CD14-positive monocyte (primary cell): ENCODE results near the gene C5orf22. TPM values are rescaled to one million over a fixed set of nuclear protein-coding genes. Genes with fewer than 3 reads are reported as not detected.

Experiments used
- DNase-seq, 3 donors: peaks; one replicate each; pipeline ENCODE4 v3.0.0-alpha.2; 2011 to 2022
- H2AFZ ChIP-seq: 2 replicates; pipeline ENCODE4 v1.6.0; 2012; ENCODE audit warnings: mild to moderate bottlenecking, low read depth, low read length, inconsistent platforms; ENCODE audit not compliant: insufficient read depth, poor library complexity, severe bottlenecking
- H3K27ac ChIP-seq, 2 donors: 1 replicate in 1 of 2; 2 replicates in 1 of 2; pipeline ENCODE4 v1.5.1; 2012 to 2013; ENCODE audit warnings: low read length in 2 of 2, control low read depth in 1 of 2, inconsistent platforms in 1 of 2, low read depth in 1 of 2, mild to moderate bottlenecking in 1 of 2
- H3K27me3 ChIP-seq, 2 donors: one replicate each; pipeline versions ENCODE4 v1.6.0 to v1.6.1; 2011 to 2013; ENCODE audit warnings: low read length in 2 of 2; ENCODE audit not compliant: control insufficient read depth in 2 of 2, insufficient read depth in 2 of 2
- H3K36me3 ChIP-seq, 2 donors: replicated peaks in 1 of 2; 1 replicate in 1 of 2; 2 replicates in 1 of 2; pipeline versions ENCODE4 v1.5.1 to v1.6.1; 2012 to 2013; ENCODE audit warnings: low read length in 2 of 2, control low read depth in 1 of 2, inconsistent platforms in 1 of 2, mild to moderate bottlenecking in 1 of 2; ENCODE audit not compliant: insufficient read depth in 2 of 2, control insufficient read depth in 1 of 2
- H3K4me1 ChIP-seq, 2 donors: 1 replicate in 1 of 2; 2 replicates in 1 of 2; pipeline versions ENCODE4 v1.5.1 to v1.6.1; 2012 to 2013; ENCODE audit warnings: low read length in 2 of 2, control low read depth in 1 of 2, inconsistent platforms in 1 of 2, mild to moderate bottlenecking in 1 of 2, moderate library complexity in 1 of 2; ENCODE audit not compliant: insufficient read depth in 2 of 2, control insufficient read depth in 1 of 2
- H3K4me2 ChIP-seq: replicated peaks from 2 replicates; pipeline ENCODE3; 2012; ENCODE audit warnings: low read length, moderate library complexity, mild to moderate bottlenecking; ENCODE audit not compliant: poor library complexity, severe bottlenecking; ENCODE audit errors: extremely low read depth
- H3K4me3 ChIP-seq, 3 experiments: fragments of 200-600 bp in 1 of 3; sonication (generic) in 1 of 3; replicated peaks in 1 of 3; 1 replicate in 2 of 3; 2 replicates in 1 of 3; pipeline ENCODE4 v1.5.1; 2011 to 2013; ENCODE audit warnings: low read length in 3 of 3, mild to moderate bottlenecking in 3 of 3, control low read depth in 2 of 3, low read depth in 2 of 3, inconsistent platforms in 1 of 3, moderate library complexity in 1 of 3
- H3K79me2 ChIP-seq: 2 replicates; pipeline ENCODE4 v1.6.0; 2012; ENCODE audit warnings: mild to moderate bottlenecking, control low read depth, inconsistent platforms, low read length, moderate library complexity; ENCODE audit not compliant: insufficient read depth
- H3K9ac ChIP-seq: 2 replicates; pipeline ENCODE4 v1.6.0; 2017; ENCODE audit warnings: low read length, mild to moderate bottlenecking; ENCODE audit not compliant: insufficient read depth, poor library complexity, severe bottlenecking
- H3K9me3 ChIP-seq, 2 donors: replicated peaks in 1 of 2; 1 replicate in 1 of 2; 2 replicates in 1 of 2; pipeline versions ENCODE4 v1.5.1 to v1.6.1; 2012 to 2013; ENCODE audit warnings: low read length in 2 of 2, control low read depth in 1 of 2; ENCODE audit not compliant: control insufficient read depth in 1 of 2, insufficient read depth in 1 of 2
- H4K20me1 ChIP-seq: 2 replicates; pipeline ENCODE4 v1.6.0; 2012; ENCODE audit warnings: mild to moderate bottlenecking, low read length, control low read depth, moderate library complexity; ENCODE audit not compliant: insufficient read depth
- H3K27ac Mint-ChIP-seq, 7 donors: one replicate each; pipeline ENCODE4 v1.8.0; 2020; ENCODE audit warnings: mild to moderate bottlenecking in 7 of 7, mixed read lengths in 7 of 7, moderate library complexity in 6 of 7, inconsistent platforms in 2 of 7
- H3K27me3 Mint-ChIP-seq, 3 donors: one replicate each; pipeline ENCODE4 v1.8.0; 2021 to 2022; ENCODE audit warnings: low read depth in 3 of 3, mild to moderate bottlenecking in 3 of 3, mixed read lengths in 3 of 3, moderate library complexity in 3 of 3, inconsistent platforms in 1 of 3
- H3K36me3 Mint-ChIP-seq, 2 donors: one replicate each; pipeline ENCODE4 v1.8.0; 2020; ENCODE audit warnings: mixed read lengths in 2 of 2, inconsistent platforms in 1 of 2, mild to moderate bottlenecking in 1 of 2
- H3K4me1 Mint-ChIP-seq: one replicate; pipeline ENCODE4 v1.8.0; 2020; ENCODE audit warnings: mild to moderate bottlenecking, mixed read lengths
- H3K4me3 Mint-ChIP-seq, 2 donors: one replicate each; pipeline ENCODE4 v1.8.0; 2020; ENCODE audit warnings: mild to moderate bottlenecking in 2 of 2, mixed read lengths in 2 of 2, moderate library complexity in 1 of 2
- H3K9me3 Mint-ChIP-seq, 7 donors: one replicate each; pipeline ENCODE4 v1.8.0; 2020 to 2022; ENCODE audit warnings: mixed read lengths in 7 of 7, mild to moderate bottlenecking in 6 of 7, moderate library complexity in 6 of 7, inconsistent platforms in 2 of 7
- CTCF ChIP-seq: fragments of 200-600 bp; IDR thresholded peaks from one replicate; pipeline ENCODE4 v1.8.0; 2022; ENCODE audit warnings: antibody characterized with exemption, mild to moderate bottlenecking
- WGBS: methylation state at CpG from one replicate; pipeline ENCODE4 v1.1.5; 2013; ENCODE audit warnings: missing lambda C conversion rate; ENCODE audit not compliant: insufficient coverage; 5-methylcytosine and 5-hydroxymethylcytosine counted together
- intact Hi-C, 2 donors: fragments of 100-400 bp; cut with micrococcal nuclease; formaldehyde crosslinking; loops; one replicate each; pipeline versions ENCODE4 v1.15.0 to v1.15.1; 2023
- polyA plus RNA-seq, 3 donors: library from polyadenylated mRNA; depleted of rRNA in 1 of 3; unstranded in 2 of 3; stranded (reverse) in 1 of 3; fragments of 300-500 nt in 2 of 3; fragments of >200 nt in 1 of 3; fragmentation: Illumina TruSeq in 2 of 3; gene quantifications; 1 replicate in 2 of 3; 2 replicates in 1 of 3; pipeline ENCODE4 v1.2.3, GENCODE V29; 2012 to 2021

Gene C5orf22
- polyA plus RNA-seq, 3 donors = 5.8 to 20.2 (median 19.9) TPM

- no peaks in the 10 kb centered on the region for H3K4me1 ChIP-seq
- TF ChIP-seq CTCF = no peak
- H3K27ac Mint-ChIP-seq = no peak overlapping the region
- DNase-seq = no peak
- H3K9me3 ChIP-seq = peaks cover 0 to 5% of the 10 kb centered on the region in 2 donors
- peaks cover 17 to 24% of the 10 kb centered on the region in 2 donors for H3K36me3 ChIP-seq
- H3K4me3 ChIP-seq = no peak overlapping the region
- no peak overlapping the region for H3K27ac ChIP-seq
- peaks cover 2% of the 10 kb centered on the region for H3K4me1 Mint-ChIP-seq
- intact Hi-C loops = no loop called here
- H3K27me3 Mint-ChIP-seq = peaks cover 0 to under 1% (median 0%) of the 10 kb centered on the region in 3 donors
- H3K27me3 ChIP-seq = no peaks in the 10 kb centered on the region
- peaks cover 4 to 13% (median 7%) of the 10 kb centered on the region in 7 donors for H3K9me3 Mint-ChIP-seq
- no peak overlapping the region for H3K9ac ChIP-seq
- H2AFZ ChIP-seq = no peak overlapping the region
- H3K36me3 Mint-ChIP-seq = peaks cover 20 to 35% of the 10 kb centered on the region in 2 donors
- no peak overlapping the region for H3K4me3 Mint-ChIP-seq
- no peaks in the 10 kb centered on the region for H3K79me2 ChIP-seq
- WGBS = 100% methylated on average over 1 of the region's 3 CpGs
- no peaks in the 10 kb centered on the region for H4K20me1 ChIP-seq
- no peak overlapping the region for H3K4me2 ChIP-seq
Measured at GRCh38 chr5:31559942-31560341, 27.8 kb downstream of the C5orf22 start.

GRCh38 chr5:31561946-31562345 lies 29.8 kb downstream of the C5orf22 start:
- H3K9me3 ChIP-seq = peaks cover 0 to 14% of the 10 kb centered on the region in 2 donors
- no peak overlapping the region for H3K27ac Mint-ChIP-seq
- WGBS = no CpG with 5 or more reads among the region's 1 CpG
- peaks cover under 1 to 4% of the 10 kb centered on the region in 2 donors for H3K36me3 ChIP-seq
- H3K27me3 Mint-ChIP-seq = peaks cover 0 to 2% (median 0%) of the 10 kb centered on the region in 3 donors
- H3K4me1 ChIP-seq = peaks cover 0 to 7% of the 10 kb centered on the region in 2 donors
- peaks cover 10 to 19% of the 10 kb centered on the region in 2 donors for H3K36me3 Mint-ChIP-seq
- peaks cover 13% of the 10 kb centered on the region for H3K4me1 Mint-ChIP-seq
- no peak overlapping the region for H3K27ac ChIP-seq
- no peak overlapping the region for H3K4me3 Mint-ChIP-seq
- H3K9me3 Mint-ChIP-seq = peaks cover 9 to 25% (median 19%) of the 10 kb centered on the region in 7 donors
- H3K79me2 ChIP-seq = no peaks in the 10 kb centered on the region
- no peak overlapping the region for H3K9ac ChIP-seq
- H3K4me2 ChIP-seq = no peak overlapping the region
- H3K4me3 ChIP-seq = no peak overlapping the region
- H2AFZ ChIP-seq = no peak overlapping the region
- no peaks in the 10 kb centered on the region for H4K20me1 ChIP-seq
- intact Hi-C loops = no loop called here
- no peak for DNase-seq
- TF ChIP-seq CTCF = no peak
- no peaks in the 10 kb centered on the region for H3K27me3 ChIP-seq
